Astrocyte of the hippocampus (primary cell): Measurements from ENCODE around the gene POLD1.

Experiments
- DNase-seq: peaks from one replicate; pipeline ENCODE4 v3.0.0; 2011; ENCODE audit warnings: low read depth, low spot score

The POLD1 gene

DNA sequence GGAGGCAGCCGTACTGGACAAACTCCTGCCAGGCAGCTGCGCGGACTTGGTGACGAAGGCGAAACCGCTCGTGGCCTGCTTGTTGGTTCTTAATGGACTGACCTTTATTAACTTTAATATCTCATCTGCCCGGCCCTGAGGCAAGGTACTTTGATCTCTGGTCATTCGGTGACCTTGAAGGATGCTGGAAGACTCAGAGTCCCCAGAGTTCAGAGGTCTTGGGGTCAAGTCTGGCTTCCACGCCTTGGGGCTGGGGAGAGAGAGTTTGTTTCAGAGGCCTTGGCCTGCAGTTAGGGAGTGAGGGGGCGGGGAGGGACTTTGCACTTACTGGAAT lies 82.5 kb downstream of the POLD1 start:
- DNase-seq: no peak

DNA sequence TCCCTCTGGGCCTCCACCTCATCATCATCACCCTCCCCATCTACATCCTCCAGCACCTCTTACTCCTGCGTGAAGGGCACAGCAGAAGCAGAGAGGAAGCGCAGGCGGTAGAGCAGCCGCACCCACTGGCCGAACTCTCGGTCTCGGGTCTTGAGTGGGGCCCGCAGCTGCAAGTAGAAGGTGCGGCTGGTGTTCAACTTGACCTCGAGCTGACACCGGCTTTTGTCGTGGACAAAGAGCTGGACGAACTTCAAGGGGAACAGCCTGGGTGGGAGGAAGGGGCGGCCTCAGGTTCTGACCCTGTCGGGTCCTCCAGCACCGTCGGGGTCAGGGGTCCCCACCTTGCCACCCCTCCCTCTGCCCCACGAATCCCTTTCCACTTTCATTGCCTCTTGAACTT lies 83.4 kb downstream of the POLD1 start:
- no peak for DNase-seq
